IMR-90 (cell line): Measurements from ENCODE around the gene BMP7. TPM values are rescaled to one million over a fixed set of nuclear protein-coding genes. Genes with fewer than 3 reads are reported as not detected.

Experiments
- ATAC-seq: fragments of 200-7000 bp; cut with Tn5 transposase; 2 replicates; pipeline ENCODE4 v1.9.1; 2020; ENCODE audit warnings: low read depth, mild to moderate bottlenecking, moderate library complexity
- BruUV-seq: library from RNA; stranded (reverse); fragments of 400-500 nt; replicated peaks from 2 replicates; lab custom pipeline; 2021; lab: Mats Ljungman, UMichigan
- CTCF ChIA-PET: fragments of 300-600 bp; formaldehyde crosslinking; extraction: SDS; loops from one replicate; lab custom pipeline; 2021; ENCODE audit warnings: antibody characterized with exemption; lab: Yijun Ruan, JAX
- POLR2A ChIA-PET: fragments of 300-600 bp; sonication (Branson Sonifier 250); formaldehyde crosslinking; loops from one replicate; lab custom pipeline; 2022; ENCODE audit warnings: antibody characterized with exemption; ENCODE audit not compliant: unreplicated experiment; lab: Charles Lee
- DNase-seq: peaks from one replicate; pipeline ENCODE4 v3.0.0; 2013
- H2AFZ ChIP-seq: replicated peaks from 2 replicates; pipeline ENCODE3; 2013; ENCODE audit warnings: low read length, mild to moderate bottlenecking; ENCODE audit not compliant: poor library complexity
- H2AK5ac ChIP-seq: 2 replicates; pipeline ENCODE4 v1.6.1; 2013; ENCODE audit warnings: low read depth, low read length, inconsistent platforms
- H2AK9ac ChIP-seq: replicated peaks from 2 replicates; pipeline ENCODE3; 2013; ENCODE audit warnings: mild to moderate bottlenecking, low read depth, low read length, moderate library complexity; ENCODE audit not compliant: poor library complexity
- H2BK120ac ChIP-seq: 2 replicates; pipeline ENCODE4 v1.6.1; 2013; ENCODE audit warnings: low read depth, low read length, inconsistent platforms
- H2BK15ac ChIP-seq: 3 replicates; pipeline ENCODE4 v1.6.1; 2013; ENCODE audit warnings: low read depth, low read length, inconsistent platforms
- H2BK20ac ChIP-seq: 2 replicates; pipeline ENCODE4 v1.6.1; 2013; ENCODE audit warnings: low read depth, mild to moderate bottlenecking, inconsistent platforms, low read length, moderate library complexity
- H2BK5ac ChIP-seq: 2 replicates; pipeline ENCODE4 v1.6.1; 2013; ENCODE audit warnings: mild to moderate bottlenecking, low read depth, low read length, inconsistent platforms; ENCODE audit not compliant: poor library complexity, severe bottlenecking
- H3K14ac ChIP-seq: replicated peaks from 2 replicates; pipeline ENCODE4 v1.6.1; 2013; ENCODE audit warnings: low read depth, low read length, inconsistent platforms
- H3K18ac ChIP-seq: 2 replicates; pipeline ENCODE4 v1.6.1; 2013; ENCODE audit warnings: low read depth, low read length, control low read depth
- H3K23ac ChIP-seq: 2 replicates; pipeline ENCODE4 v1.6.1; 2013; ENCODE audit warnings: low read depth, low read length, inconsistent platforms
- H3K27ac ChIP-seq: 2 replicates; pipeline ENCODE4 v1.5.1; 2013; ENCODE audit warnings: mild to moderate bottlenecking, control low read depth, low read length; ENCODE audit not compliant: insufficient read depth
- H3K27me3 ChIP-seq: 2 replicates; pipeline ENCODE4 v1.6.1; 2013; ENCODE audit warnings: low read length; ENCODE audit not compliant: control insufficient read depth, insufficient read depth
- H3K36me3 ChIP-seq: 2 replicates; pipeline ENCODE4 v1.6.1; 2013; ENCODE audit warnings: low read length, mixed read lengths; ENCODE audit not compliant: control insufficient read depth, insufficient read depth
- H3K4ac ChIP-seq: 2 replicates; pipeline ENCODE4 v1.6.1; 2013; ENCODE audit warnings: low read depth, low read length, inconsistent platforms
- H3K4me1 ChIP-seq: 2 replicates; pipeline ENCODE4 v1.6.1; 2013; ENCODE audit warnings: low read length, mixed read lengths; ENCODE audit not compliant: control insufficient read depth, insufficient read depth
- H3K4me2 ChIP-seq: 2 replicates; pipeline ENCODE4 v1.6.1; 2013; ENCODE audit warnings: low read depth, mild to moderate bottlenecking, control low read depth, low read length, moderate library complexity
- H3K4me3 ChIP-seq: 2 replicates; pipeline ENCODE4 v1.5.1; 2013; ENCODE audit warnings: low read depth, mild to moderate bottlenecking, control low read depth, low read length, moderate library complexity; ENCODE audit not compliant: insufficient read depth
- H3K56ac ChIP-seq: 2 replicates; pipeline ENCODE4 v1.6.1; 2013; ENCODE audit warnings: low read length, inconsistent platforms; ENCODE audit not compliant: insufficient read depth; ENCODE audit errors: extremely low read depth
- H3K79me1 ChIP-seq, 2 experiments: 2 replicates each; pipeline ENCODE4 v1.6.1; 2013; ENCODE audit warnings: low read length in 2 of 2, inconsistent platforms in 1 of 2, low read depth in 1 of 2
- H3K9ac ChIP-seq: 2 replicates; pipeline ENCODE4 v1.6.1; 2013; ENCODE audit warnings: low read depth, low read length, control low read depth
- H3K9me1 ChIP-seq: 2 replicates; pipeline ENCODE4 v1.6.1; 2013; ENCODE audit warnings: low read length, inconsistent platforms; ENCODE audit not compliant: insufficient read depth
- H3K9me3 ChIP-seq: 2 replicates; pipeline ENCODE4 v1.6.1; 2013; ENCODE audit warnings: low read length; ENCODE audit not compliant: control insufficient read depth, insufficient read depth
- H4K20me1 ChIP-seq: 2 replicates; pipeline ENCODE4 v1.6.1; 2013; ENCODE audit warnings: low read length, inconsistent platforms; ENCODE audit not compliant: insufficient read depth
- H4K5ac ChIP-seq: 2 replicates; pipeline ENCODE4 v1.6.1; 2013; ENCODE audit warnings: mild to moderate bottlenecking, low read depth, low read length, control low read depth
- H4K8ac ChIP-seq, 2 experiments: 2 replicates each; pipeline ENCODE4 v1.6.1; 2013; ENCODE audit warnings: low read depth in 2 of 2, low read length in 2 of 2, control low read depth in 1 of 2, inconsistent platforms in 1 of 2
- H4K91ac ChIP-seq: 2 replicates; pipeline ENCODE4 v1.6.1; 2013; ENCODE audit warnings: low read depth, low read length, inconsistent platforms; ENCODE audit not compliant: insufficient read depth
- BHLHE40 ChIP-seq: fragments of 150-350 bp; IDR thresholded peaks from 2 replicates; pipeline ENCODE4 v1.6.1; 2016; ENCODE audit warnings: mild to moderate bottlenecking, low read depth, low read length
- CEBPB ChIP-seq: IDR thresholded peaks from 2 replicates; pipeline ENCODE4 v1.6.1; 2012; ENCODE audit warnings: low read depth, low read length, improper control_type of control experiment
- CHD1 ChIP-seq: IDR thresholded peaks from 2 replicates; pipeline ENCODE4 v1.6.1; 2012; ENCODE audit warnings: low read depth, low read length, improper control_type of control experiment
- CTCF ChIP-seq: conservative IDR thresholded peaks from 2 replicates; pipeline ENCODE4 v1.5.1; 2012; ENCODE audit warnings: mild to moderate bottlenecking, low read depth, low read length, improper control_type of control experiment
- ELK1 ChIP-seq: fragments of 150-350 bp; IDR thresholded peaks from 2 replicates; pipeline ENCODE4 v1.6.1; 2016; ENCODE audit warnings: low read depth, mild to moderate bottlenecking, low read length, moderate library complexity, borderline replicate concordance
- FOS ChIP-seq: fragments of 150-350 bp; IDR thresholded peaks from 2 replicates; pipeline ENCODE4 v1.6.1; 2016; ENCODE audit warnings: low read depth, low read length
- MAFK ChIP-seq: IDR thresholded peaks from 2 replicates; pipeline ENCODE4 v1.6.1; 2012; ENCODE audit warnings: low read depth, low read length, improper control_type of control experiment
- MAZ ChIP-seq: IDR thresholded peaks from 2 replicates; pipeline ENCODE4 v1.6.1; 2012; ENCODE audit warnings: low read depth, mild to moderate bottlenecking, low read length, improper control_type of control experiment, moderate library complexity, borderline replicate concordance
- MXI1 ChIP-seq: IDR thresholded peaks from 2 replicates; pipeline ENCODE4 v1.6.1; 2012; ENCODE audit warnings: low read depth, mild to moderate bottlenecking, low read length, moderate library complexity, borderline replicate concordance
- NFE2L2 ChIP-seq: fragments of 150-350 bp; IDR thresholded peaks from 2 replicates; pipeline ENCODE4 v1.6.1; 2016; ENCODE audit warnings: low read depth, mild to moderate bottlenecking, low read length
- POLR2A ChIP-seq: IDR thresholded peaks from 2 replicates; pipeline ENCODE4 v1.6.1; 2012; ENCODE audit warnings: mild to moderate bottlenecking, low read depth, low read length
- RCOR1 ChIP-seq: IDR thresholded peaks from 2 replicates; pipeline ENCODE4 v1.6.1; 2012; ENCODE audit warnings: mild to moderate bottlenecking, low read length, improper control_type of control experiment; ENCODE audit not compliant: insufficient replicate concordance
- RFX5 ChIP-seq: IDR thresholded peaks from 2 replicates; pipeline ENCODE4 v1.8.0; 2012; ENCODE audit warnings: low read depth, mild to moderate bottlenecking, low read length, moderate library complexity
- SMC3 ChIP-seq: fragments of 150-350 bp; IDR thresholded peaks from 2 replicates; pipeline ENCODE4 v1.6.1; 2016; ENCODE audit warnings: low read depth, mild to moderate bottlenecking, antibody characterized with exemption, low read length, moderate library complexity
- USF2 ChIP-seq: fragments of 150-350 bp; IDR thresholded peaks from 2 replicates; pipeline ENCODE4 v1.6.1; 2017; ENCODE audit warnings: mild to moderate bottlenecking, antibody characterized with exemption, low read length, low read depth
- WGBS, 2 experiments: methylation state at CpG; one replicate each; pipeline versions ENCODE4 v1.1.5 to v1.1.7; 2013; ENCODE audit warnings: missing lambda C conversion rate in 2 of 2; ENCODE audit not compliant: insufficient read length in 1 of 2; ENCODE audit errors: extremely low coverage in 2 of 2; 5-methylcytosine and 5-hydroxymethylcytosine counted together
- dilution Hi-C: fragments of 300-500 bp; cut with HindIII; formaldehyde crosslinking; loops from one replicate; pipeline ENCODE4 v1.14.3; 2018; ENCODE audit warnings: low sequenced_read_pairs; ENCODE audit not compliant: unreplicated experiment
- in situ Hi-C: fragments of 300-500 bp; cut with MboI; formaldehyde crosslinking; loops from 3 replicates; pipeline ENCODE4 v1.14.3; 2019; ENCODE audit warnings: low sequenced_read_pairs, inconsistent platforms, mixed read lengths
- intact Hi-C: fragments of 100-400 bp; cut with micrococcal nuclease; formaldehyde crosslinking; loops from 2 replicates; pipeline ENCODE4 v1.10.0; 2022
- polyA plus RNA-seq, 3 experiments: library from polyadenylated mRNA; depleted of rRNA; stranded (reverse); fragments of >200 nt; gene quantifications; 2 replicates each; pipeline ENCODE4 v1.2.3, GENCODE V29; 2012; ENCODE audit warnings: low replicate concordance in 1 of 3
- total RNA-seq: library from RNA; depleted of rRNA; stranded (reverse); fragments of >200 nt; gene quantifications from 2 replicates; pipeline ENCODE4 v1.2.3, GENCODE V29; 2012

BMP7 gene
- total and polyA plus RNA-seq, 2 of the 4 experiments (the other 2 are of a cell fraction), result not detected

GRCh38 chr20:57169162-57169561, 97.3 kb downstream of the BMP7 start:
- ChIA-PET POLR2A (no interaction called here), CTCF (no interaction called here)
- Histone ChIP-seq H4K91ac (no peak overlapping the region), H2BK20ac (no peak overlapping the region), H3K27me3 (no peaks in the 10 kb centered on the region), H3K9me1 (no peaks in the 10 kb centered on the region), H2BK5ac (no peak overlapping the region), H3K18ac (no peak overlapping the region), H3K9me3 (peaks cover 34% of the 10 kb centered on the region), H2BK15ac (no peak overlapping the region), H3K36me3 (no peaks in the 10 kb centered on the region), H3K14ac (no peak overlapping the region), H3K23ac (no peak overlapping the region), H4K20me1 (no peaks in the 10 kb centered on the region), H2AFZ (no peak overlapping the region), H3K27ac (no peak overlapping the region), H3K4ac (no peak overlapping the region), H3K4me2 (no peak overlapping the region), H3K4me1 (no peaks in the 10 kb centered on the region), H2AK9ac (no peak overlapping the region), H2BK120ac (no peak overlapping the region), H2AK5ac (no peak overlapping the region), H4K8ac (no peak overlapping the region), H3K4me3 (no peak overlapping the region), H3K9ac (no peak overlapping the region), H3K79me1 (no peaks in the 10 kb centered on the region), H3K56ac (no peak overlapping the region), H4K5ac (no peak overlapping the region)
- 73% methylated on average over 3 of the region's 7 CpGs; no CpG with 5 or more reads in 1 of the 2 experiments for WGBS, 2 experiments
- DNase-seq, result no peak
- intact Hi-C loops (no loop called here), in situ Hi-C loops (no loop called here), dilution Hi-C loops (no loop called here)
- no peak for TF ChIP-seq NFE2L2
- TF ChIP-seq MAZ, result no peak
- TF ChIP-seq POLR2A, result no peak
- no peak for TF ChIP-seq ELK1
- no peak for TF ChIP-seq USF2
- TF ChIP-seq RFX5, result no peak
- TF ChIP-seq SMC3, result no peak
- no peak for TF ChIP-seq MAFK
- TF ChIP-seq CHD1, result no peak
- no peak for TF ChIP-seq CTCF
- TF ChIP-seq CEBPB, result no peak
- TF ChIP-seq MXI1, result no peak
- no peak for TF ChIP-seq BHLHE40
- no peak for TF ChIP-seq FOS
- TF ChIP-seq RCOR1, result no peak
- ATAC-seq, result no peak
- no TSS peak for BruUV-seq
